Measurements from ENCODE around the gene SLC19A1.

The SLC19A1 gene

GRCh38 chr21:45499970-45500577, 42.2 kb downstream of the SLC19A1 start:
- Histone ChIP-seq H3K36me3 (ENCODE audit: control insufficient read depth in 2 of 2, insufficient read depth in 2 of 2, low read length in 2 of 2) (peaks cover 0 to 9% of the 10 kb centered on the region in 2 donors), H3K4me3 (ENCODE audit: low read length in 2 of 2) (no peak overlapping the region), H3K9ac (ENCODE audit: low read length in 2 of 2) (no peak overlapping the region), H3K27ac (ENCODE audit: low read length) (no peak overlapping the region), H3K4me1 (ENCODE audit: control insufficient read depth, insufficient read depth, low read length) (no peaks in the 10 kb centered on the region), H3K9me3 (ENCODE audit: control insufficient read depth in 2 of 2, low read length in 2 of 2) (no peaks in the 10 kb centered on the region), H3K27me3 (ENCODE audit: control insufficient read depth in 1 of 2, insufficient read depth in 2 of 2, low read length in 2 of 2) (peaks cover 0 to 2% of the 10 kb centered on the region in 2 donors)

GRCh38 chr21:45499201-45499750, 43.0 kb downstream of the SLC19A1 start:
- peaks cover 0 to 2% of the 10 kb centered on the region in 2 donors for H3K27me3 ChIP-seq (ENCODE audit: control insufficient read depth in 1 of 2, insufficient read depth in 2 of 2, low read length in 2 of 2)
- H3K27ac ChIP-seq (ENCODE audit: low read length) = no peak overlapping the region
- H3K9me3 ChIP-seq (ENCODE audit: control insufficient read depth in 2 of 2, low read length in 2 of 2) = no peaks in the 10 kb centered on the region
- H3K9ac ChIP-seq (ENCODE audit: low read length in 2 of 2) = no peak overlapping the region
- H3K4me3 ChIP-seq (ENCODE audit: low read length in 2 of 2) = no peak overlapping the region
- no peaks in the 10 kb centered on the region for H3K4me1 ChIP-seq (ENCODE audit: control insufficient read depth, insufficient read depth, low read length)
- H3K36me3 ChIP-seq (ENCODE audit: control insufficient read depth in 2 of 2, insufficient read depth in 2 of 2, low read length in 2 of 2) = peaks cover 0 to 9% of the 10 kb centered on the region in 2 donors

GRCh38 chr21:45498646-45499000, 43.6 kb downstream of the SLC19A1 start:
- Histone ChIP-seq H3K4me1 (ENCODE audit: control insufficient read depth, insufficient read depth, low read length) (no peaks in the 10 kb centered on the region), H3K9ac (ENCODE audit: low read length in 2 of 2) (no peak overlapping the region), H3K9me3 (ENCODE audit: control insufficient read depth in 2 of 2, low read length in 2 of 2) (no peaks in the 10 kb centered on the region), H3K36me3 (ENCODE audit: control insufficient read depth in 2 of 2, insufficient read depth in 2 of 2, low read length in 2 of 2) (peaks cover 0 to 9% of the 10 kb centered on the region in 2 donors), H3K27me3 (ENCODE audit: control insufficient read depth in 1 of 2, insufficient read depth in 2 of 2, low read length in 2 of 2) (peaks cover 0 to 2% of the 10 kb centered on the region in 2 donors), H3K4me3 (ENCODE audit: low read length in 2 of 2) (no peak overlapping the region), H3K27ac (ENCODE audit: low read length) (no peak overlapping the region)

- Histone ChIP-seq H3K27me3 (ENCODE audit: control insufficient read depth in 1 of 2, insufficient read depth in 2 of 2, low read length in 2 of 2) (peaks cover 0 to 2% of the 10 kb centered on the region in 2 donors), H3K36me3 (ENCODE audit: control insufficient read depth in 2 of 2, insufficient read depth in 2 of 2, low read length in 2 of 2) (peaks cover 0 to 9% of the 10 kb centered on the region in 2 donors), H3K4me1 (ENCODE audit: control insufficient read depth, insufficient read depth, low read length) (no peaks in the 10 kb centered on the region), H3K4me3 (ENCODE audit: low read length in 2 of 2) (no peak overlapping the region), H3K9ac (ENCODE audit: low read length in 2 of 2) (no peak overlapping the region), H3K27ac (ENCODE audit: low read length) (no peak overlapping the region), H3K9me3 (ENCODE audit: control insufficient read depth in 2 of 2, low read length in 2 of 2) (no peaks in the 10 kb centered on the region)
These were observed 44.2 kb downstream of the SLC19A1 start for GRCh38 chr21:45497846-45498645.

- Histone ChIP-seq H3K4me1 (ENCODE audit: control insufficient read depth, insufficient read depth, low read length) (no peaks in the 10 kb centered on the region), H3K27ac (ENCODE audit: low read length) (no peak overlapping the region), H3K4me3 (ENCODE audit: low read length in 2 of 2) (no peak overlapping the region), H3K9me3 (ENCODE audit: control insufficient read depth in 2 of 2, low read length in 2 of 2) (no peaks in the 10 kb centered on the region), H3K36me3 (ENCODE audit: control insufficient read depth in 2 of 2, insufficient read depth in 2 of 2, low read length in 2 of 2) (peaks cover 0 to 9% of the 10 kb centered on the region in 2 donors), H3K27me3 (ENCODE audit: control insufficient read depth in 1 of 2, insufficient read depth in 2 of 2, low read length in 2 of 2) (peaks cover 0 to 2% of the 10 kb centered on the region in 2 donors), H3K9ac (ENCODE audit: low read length in 2 of 2) (no peak overlapping the region)
These were observed 45.0 kb downstream of the SLC19A1 start for GRCh38 chr21:45496968-45497845.

GRCh38 chr21:45496151-45496967, 45.9 kb downstream of the SLC19A1 start:
- H3K27me3 ChIP-seq (ENCODE audit: control insufficient read depth in 1 of 2, insufficient read depth in 2 of 2, low read length in 2 of 2) = peaks cover 0 to 2% of the 10 kb centered on the region in 2 donors
- H3K4me1 ChIP-seq (ENCODE audit: control insufficient read depth, insufficient read depth, low read length) = no peaks in the 10 kb centered on the region
- H3K4me3 ChIP-seq (ENCODE audit: low read length in 2 of 2) = no peak overlapping the region
- no peaks in the 10 kb centered on the region for H3K9me3 ChIP-seq (ENCODE audit: control insufficient read depth in 2 of 2, low read length in 2 of 2)
- no peak overlapping the region for H3K9ac ChIP-seq (ENCODE audit: low read length in 2 of 2)
- no peak overlapping the region for H3K27ac ChIP-seq (ENCODE audit: low read length)
- H3K36me3 ChIP-seq (ENCODE audit: control insufficient read depth in 2 of 2, insufficient read depth in 2 of 2, low read length in 2 of 2) = peaks cover 0 to 9% of the 10 kb centered on the region in 2 donors

GRCh38 chr21:45494851-45495680, 47.2 kb downstream of the SLC19A1 start:
- H3K27ac ChIP-seq (ENCODE audit: low read length) = no peak overlapping the region
- peaks cover 0 to 9% of the 10 kb centered on the region in 2 donors for H3K36me3 ChIP-seq (ENCODE audit: control insufficient read depth in 2 of 2, insufficient read depth in 2 of 2, low read length in 2 of 2)
- H3K4me1 ChIP-seq (ENCODE audit: control insufficient read depth, insufficient read depth, low read length) = no peaks in the 10 kb centered on the region
- peaks cover 0 to 2% of the 10 kb centered on the region in 2 donors for H3K27me3 ChIP-seq (ENCODE audit: control insufficient read depth in 1 of 2, insufficient read depth in 2 of 2, low read length in 2 of 2)
- no peak overlapping the region for H3K4me3 ChIP-seq (ENCODE audit: low read length in 2 of 2)
- no peak overlapping the region for H3K9ac ChIP-seq (ENCODE audit: low read length in 2 of 2)
- no peaks in the 10 kb centered on the region for H3K9me3 ChIP-seq (ENCODE audit: control insufficient read depth in 2 of 2, low read length in 2 of 2)

GRCh38 chr21:45494135-45494850, 47.9 kb downstream of the SLC19A1 start:
- Histone ChIP-seq H3K27me3 (ENCODE audit: control insufficient read depth in 1 of 2, insufficient read depth in 2 of 2, low read length in 2 of 2) (peaks cover 0 to 2% of the 10 kb centered on the region in 2 donors), H3K27ac (ENCODE audit: low read length) (no peak overlapping the region), H3K36me3 (ENCODE audit: control insufficient read depth in 2 of 2, insufficient read depth in 2 of 2, low read length in 2 of 2) (peaks cover 0 to 9% of the 10 kb centered on the region in 2 donors), H3K9me3 (ENCODE audit: control insufficient read depth in 2 of 2, low read length in 2 of 2) (no peaks in the 10 kb centered on the region), H3K9ac (ENCODE audit: low read length in 2 of 2) (no peak overlapping the region), H3K4me3 (ENCODE audit: low read length in 2 of 2) (no peak overlapping the region), H3K4me1 (ENCODE audit: control insufficient read depth, insufficient read depth, low read length) (no peaks in the 10 kb centered on the region)

- H3K36me3 ChIP-seq (ENCODE audit: control insufficient read depth in 2 of 2, insufficient read depth in 2 of 2, low read length in 2 of 2) = peaks cover 0 to 8% of the 10 kb centered on the region in 2 donors
These were observed 48.7 kb downstream of the SLC19A1 start for GRCh38 chr21:45493401-45494001.

More at GRCh38 chr21:45493401-45494001, 48.7 kb downstream of the SLC19A1 start:
- Histone ChIP-seq H3K4me1 (ENCODE audit: control insufficient read depth, insufficient read depth, low read length) (no peaks in the 10 kb centered on the region), H3K27ac (ENCODE audit: low read length) (no peak overlapping the region), H3K9me3 (ENCODE audit: control insufficient read depth in 2 of 2, low read length in 2 of 2) (no peaks in the 10 kb centered on the region), H3K9ac (ENCODE audit: low read length in 2 of 2) (no peak overlapping the region), H3K27me3 (ENCODE audit: control insufficient read depth in 1 of 2, insufficient read depth in 2 of 2, low read length in 2 of 2) (peaks cover 0 to 2% of the 10 kb centered on the region in 2 donors), H3K4me3 (ENCODE audit: low read length in 2 of 2) (no peak overlapping the region)

All from stomach smooth muscle (tissue), 2 donors.